HG03108 (cell line): ENCODE measurements around the gene CYP2U1.

Experiments
- ATAC-seq: cut with Tn5 transposase; IDR thresholded peaks from one replicate; pipeline ENCODE4 v1.9.1; 2021; ENCODE audit warnings: moderate library complexity; ENCODE audit not compliant: unreplicated experiment

CYP2U1 gene

DNA sequence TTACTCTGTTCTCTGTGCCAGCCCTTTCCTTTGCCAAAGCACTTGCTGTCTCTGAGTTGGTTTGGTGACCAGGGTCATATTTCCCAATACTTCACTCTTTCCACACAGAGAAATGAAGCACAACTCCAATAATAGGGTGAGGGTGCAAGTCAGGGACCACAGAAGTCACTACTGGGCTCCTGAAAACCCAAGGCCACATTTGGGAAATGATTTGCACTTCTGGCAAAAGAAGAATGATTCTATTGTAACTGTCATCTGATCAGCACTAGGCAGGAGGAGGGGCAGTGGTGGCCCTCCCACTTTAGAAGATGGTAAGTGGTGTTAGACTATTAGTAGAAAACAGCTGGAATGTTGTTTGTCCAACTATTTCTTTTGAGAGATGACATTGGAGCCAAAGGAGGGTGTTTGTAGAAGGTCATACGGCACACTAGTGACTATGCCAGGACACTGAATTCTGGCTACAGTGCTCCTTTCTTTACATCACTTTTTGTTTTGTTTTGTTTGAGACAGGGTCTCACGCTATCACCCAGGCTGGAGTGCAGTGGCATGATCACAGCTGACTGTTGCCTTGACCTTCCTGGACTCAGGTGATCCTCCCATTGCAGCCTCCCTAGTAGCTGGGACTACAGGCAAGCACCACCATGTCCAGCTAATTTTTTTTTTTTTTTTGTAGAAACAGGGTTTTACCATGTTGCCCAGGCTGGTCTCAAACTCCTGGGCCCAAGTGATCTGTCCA is 47.5 kb downstream of the CYP2U1 start:
- ATAC-seq: no peak

DNA sequence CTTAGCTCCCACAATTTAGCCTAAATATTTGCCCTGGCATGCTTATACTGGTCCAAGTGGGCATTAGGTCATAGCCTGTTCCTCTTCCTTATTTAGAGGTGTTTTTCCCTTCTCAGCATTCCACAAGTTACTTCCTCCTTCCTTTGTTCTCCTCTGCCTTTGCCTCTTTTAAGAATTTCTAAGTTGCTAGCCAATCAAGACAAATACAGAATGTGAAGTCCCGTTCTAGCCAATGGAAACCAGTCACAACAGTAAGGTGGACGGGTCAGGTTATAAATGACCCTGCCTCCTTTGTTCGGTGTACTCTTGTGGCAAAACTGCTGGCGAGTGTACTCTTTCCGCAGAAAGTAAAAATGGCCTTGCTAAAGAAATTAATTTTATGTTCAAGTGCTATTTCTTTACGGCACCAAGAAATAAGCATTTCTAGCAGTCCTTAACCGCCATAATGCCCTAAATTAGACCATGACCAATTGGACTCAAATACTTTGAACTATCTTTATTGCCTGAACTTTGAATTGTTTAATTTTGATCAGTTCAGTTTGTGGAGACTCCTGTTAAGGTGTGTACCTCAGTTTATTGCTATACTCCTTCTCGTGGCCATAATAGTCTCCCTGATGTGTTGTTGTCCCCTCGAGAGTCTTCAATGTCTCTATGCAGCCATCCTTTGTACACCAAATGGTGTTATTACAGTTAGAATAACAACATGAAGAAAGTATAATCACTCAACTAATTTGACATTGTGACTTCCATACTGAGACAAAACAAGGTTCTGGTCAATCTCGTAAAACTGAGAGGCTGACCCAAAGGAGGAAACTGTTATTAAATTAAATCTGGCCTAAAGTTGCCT is 56.8 kb downstream of the CYP2U1 start:
- ATAC-seq: no peak

DNA sequence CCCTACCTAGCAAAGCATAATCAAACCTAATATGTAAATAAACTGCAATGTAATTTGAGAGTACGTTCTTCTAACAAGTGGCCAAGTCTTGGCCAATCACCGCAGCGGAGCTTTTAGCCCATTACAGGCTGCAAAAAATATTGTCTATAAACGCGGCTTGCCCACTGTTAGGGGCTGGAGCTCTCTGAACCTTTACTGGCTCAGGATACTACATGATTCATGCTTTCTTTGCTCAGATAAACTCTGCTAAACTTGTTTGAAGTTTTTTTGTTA is 57.4 kb downstream of the CYP2U1 start:
- no peak for ATAC-seq

DNA sequence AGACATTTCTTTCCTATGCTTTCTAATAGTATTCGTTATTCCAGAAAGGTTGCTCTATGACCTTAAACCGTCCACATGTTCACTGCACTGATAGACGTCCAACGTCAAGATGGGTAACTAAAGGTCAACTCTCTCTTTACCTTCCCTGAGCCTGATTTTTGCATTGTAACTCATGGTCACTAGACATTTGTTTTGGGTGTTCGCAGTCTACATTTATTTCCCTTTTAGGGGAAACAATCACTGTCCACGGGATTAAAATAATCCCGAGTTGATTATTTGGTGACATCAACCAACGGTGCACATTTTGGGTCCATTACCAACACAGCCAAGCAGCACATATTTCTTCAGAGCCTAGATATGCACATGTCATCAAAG is 57.8 kb downstream of the CYP2U1 start:
- ATAC-seq: no peak

DNA sequence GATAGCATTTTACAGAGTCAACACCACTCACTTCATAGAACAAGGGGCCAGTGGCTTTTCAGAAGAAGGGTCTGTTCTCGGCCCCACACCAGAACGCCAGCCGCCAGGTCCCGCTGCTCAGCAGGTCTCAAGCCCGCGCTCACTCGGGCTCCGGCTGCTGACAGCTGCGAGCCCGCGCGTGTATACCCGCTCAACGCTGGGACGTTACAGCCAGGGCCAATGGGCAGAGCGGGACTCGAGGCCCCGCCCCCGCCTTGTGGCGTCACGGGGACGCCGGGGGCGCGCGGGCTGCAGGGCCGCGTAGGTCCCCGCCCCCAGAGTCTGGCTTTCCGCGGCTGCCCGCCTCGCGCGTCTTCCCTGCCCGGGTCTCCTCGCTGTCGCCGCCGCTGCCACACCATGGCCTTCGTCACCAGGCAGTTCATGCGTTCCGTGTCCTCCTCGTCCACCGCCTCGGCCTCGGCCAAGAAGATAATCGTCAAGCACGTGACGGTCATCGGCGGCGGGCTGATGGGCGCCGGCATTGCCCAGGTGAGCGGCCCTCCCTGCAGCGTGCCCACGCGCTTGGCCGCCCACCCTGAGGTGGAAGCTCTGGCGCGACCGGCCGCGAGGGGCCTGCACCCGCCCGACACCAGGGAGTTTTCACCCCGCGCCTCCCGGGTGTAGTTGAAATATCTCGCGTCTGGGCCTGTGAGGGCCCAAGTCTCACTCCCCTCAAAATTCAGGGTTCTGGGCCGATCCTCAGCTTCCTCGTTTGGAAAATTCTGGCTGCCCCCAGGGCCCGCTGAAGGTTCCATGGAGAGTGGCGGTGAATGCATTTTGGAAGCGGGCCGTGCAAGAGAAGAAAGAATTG is 58.4 kb downstream of the CYP2U1 start, which contains the start of gene HADH:
Gene HADH, plus strand, starts transcription at position 353 of the 850 bp plus-strand sequence. Its CDS starts 44 bp downstream, at position 397.
- peak; percentile 95 for ATAC-seq

DNA sequence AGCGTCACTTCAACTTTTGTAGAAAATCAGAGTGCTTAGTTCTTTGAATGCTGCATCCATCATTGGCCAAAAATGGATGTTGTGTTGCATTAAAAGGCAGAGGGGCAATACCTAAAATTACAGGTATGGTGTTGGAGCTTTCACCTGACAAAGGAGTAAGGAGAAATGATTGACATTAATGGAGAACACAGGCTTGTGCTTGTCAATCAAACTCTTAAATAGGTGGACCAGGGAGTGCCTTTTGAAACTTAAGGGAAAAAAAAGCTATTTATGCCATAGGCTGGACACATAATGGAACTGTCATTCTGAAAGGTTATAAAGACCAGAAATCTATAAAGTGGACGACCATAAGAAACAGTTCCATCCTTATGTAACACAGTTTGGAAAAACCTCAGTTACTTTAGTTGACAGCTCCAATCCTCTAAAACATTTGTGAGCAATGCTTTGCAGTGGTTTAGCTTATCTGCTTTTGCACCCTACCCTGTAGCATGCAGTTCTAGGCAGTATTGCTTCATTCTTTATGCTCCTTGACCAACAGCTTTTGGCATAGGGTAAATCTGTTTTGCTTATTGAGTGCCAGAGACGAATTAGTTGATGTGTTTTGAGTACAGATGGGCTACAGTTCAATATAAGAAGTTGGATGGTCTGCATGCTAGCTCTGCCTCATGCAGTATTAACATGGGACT is 60.7 kb downstream of the CYP2U1 start:
- ATAC-seq: no peak

DNA sequence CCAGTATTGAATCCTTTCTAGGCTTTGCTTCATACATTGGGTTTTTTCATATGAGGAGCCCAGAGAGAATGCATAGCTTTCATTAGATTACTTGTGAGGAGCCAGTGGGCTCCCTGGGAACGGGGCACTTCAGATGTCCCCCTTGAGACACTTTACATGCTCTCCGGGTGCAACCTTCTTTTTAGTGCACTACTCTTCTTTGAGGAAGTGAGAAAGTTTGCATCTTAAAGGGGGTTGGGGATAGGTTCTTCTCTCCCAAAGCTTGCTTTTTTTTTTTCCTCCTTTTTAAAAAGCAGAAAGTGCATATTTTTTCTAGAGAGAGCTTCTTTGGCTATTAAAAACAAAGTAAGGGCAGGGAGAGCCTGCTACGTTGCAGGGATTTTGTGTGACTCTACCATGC is 62.6 kb downstream of the CYP2U1 start:
- ATAC-seq: peak; percentile 50

DNA sequence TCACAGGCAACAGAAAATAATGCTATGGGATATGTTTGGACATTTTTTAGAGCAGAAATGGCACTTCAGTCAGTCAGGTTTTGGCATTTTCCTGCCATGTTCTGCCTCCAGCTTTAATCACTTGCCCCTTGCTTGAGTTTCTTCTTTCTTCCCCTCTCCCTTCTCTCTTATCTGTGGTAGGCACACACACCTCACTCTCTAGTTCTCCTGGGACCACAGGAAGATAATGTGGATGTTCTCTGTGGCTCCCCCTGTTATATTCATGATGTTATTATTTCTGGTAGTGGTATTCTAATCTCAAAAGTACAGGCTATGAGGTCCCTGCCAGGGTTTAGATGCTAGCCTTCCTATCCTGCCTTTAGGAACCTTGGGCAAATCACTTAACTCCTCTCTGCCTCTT is 63.5 kb downstream of the CYP2U1 start:
- no peak for ATAC-seq

DNA sequence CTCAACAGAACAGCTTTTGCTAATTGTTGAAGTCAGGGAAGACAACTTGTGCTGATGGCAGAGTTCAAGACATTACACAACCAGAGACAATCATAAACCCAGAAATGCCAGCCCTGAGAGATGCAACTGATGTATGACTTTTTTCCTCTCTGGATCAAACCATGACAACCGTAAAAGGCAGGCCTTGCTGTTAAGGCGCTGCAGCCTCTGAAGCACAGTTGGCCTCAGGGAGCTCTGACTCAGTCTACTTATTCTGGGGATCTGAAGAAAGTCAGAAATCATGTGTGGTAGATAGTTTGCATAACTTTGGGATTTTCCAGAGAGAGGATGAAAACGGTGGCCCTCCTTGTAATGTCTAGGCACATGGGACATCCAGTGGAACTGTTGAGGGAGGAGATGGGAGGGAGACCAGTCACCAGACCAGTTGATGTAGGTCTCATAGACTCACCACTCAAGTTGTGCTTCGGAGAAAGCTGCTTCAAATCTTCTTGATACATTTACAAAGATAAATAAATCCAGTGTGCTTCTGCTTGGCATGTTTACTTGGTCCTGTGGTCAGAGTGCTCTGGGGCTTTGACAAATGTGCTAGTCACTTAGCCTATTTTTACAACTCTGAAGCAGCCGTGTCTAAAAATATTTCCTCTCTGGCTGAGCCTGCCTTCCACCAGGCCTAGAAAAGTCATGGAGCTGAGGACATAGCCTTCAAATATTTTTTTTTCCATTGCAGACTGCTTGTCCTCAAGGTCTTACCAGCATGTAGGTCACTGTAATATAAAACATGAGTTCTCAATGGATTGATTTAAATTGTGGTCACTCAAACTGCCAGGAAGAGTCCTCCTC is 65.8 kb downstream of the CYP2U1 start:
- ATAC-seq: no peak

DNA sequence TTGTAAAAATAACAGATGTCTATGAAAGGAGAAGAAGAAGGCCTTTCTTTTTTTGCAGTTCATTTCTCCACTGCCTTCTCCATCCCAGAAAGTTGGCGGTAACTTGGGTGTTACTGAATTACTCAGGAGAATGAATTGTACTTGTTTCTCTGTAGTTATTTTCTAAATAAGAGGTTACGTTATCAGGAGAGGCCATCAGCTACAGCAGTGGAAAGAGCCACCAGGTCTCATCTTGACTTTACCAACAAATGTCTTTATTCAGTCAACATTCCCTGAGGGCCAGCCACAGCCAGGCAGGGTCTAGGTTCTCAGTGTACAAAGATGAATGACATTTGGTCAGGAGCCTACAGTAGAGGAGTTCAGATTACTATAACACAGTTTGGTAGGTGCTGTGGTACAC is 66.4 kb downstream of the CYP2U1 start:
- no peak for ATAC-seq

DNA sequence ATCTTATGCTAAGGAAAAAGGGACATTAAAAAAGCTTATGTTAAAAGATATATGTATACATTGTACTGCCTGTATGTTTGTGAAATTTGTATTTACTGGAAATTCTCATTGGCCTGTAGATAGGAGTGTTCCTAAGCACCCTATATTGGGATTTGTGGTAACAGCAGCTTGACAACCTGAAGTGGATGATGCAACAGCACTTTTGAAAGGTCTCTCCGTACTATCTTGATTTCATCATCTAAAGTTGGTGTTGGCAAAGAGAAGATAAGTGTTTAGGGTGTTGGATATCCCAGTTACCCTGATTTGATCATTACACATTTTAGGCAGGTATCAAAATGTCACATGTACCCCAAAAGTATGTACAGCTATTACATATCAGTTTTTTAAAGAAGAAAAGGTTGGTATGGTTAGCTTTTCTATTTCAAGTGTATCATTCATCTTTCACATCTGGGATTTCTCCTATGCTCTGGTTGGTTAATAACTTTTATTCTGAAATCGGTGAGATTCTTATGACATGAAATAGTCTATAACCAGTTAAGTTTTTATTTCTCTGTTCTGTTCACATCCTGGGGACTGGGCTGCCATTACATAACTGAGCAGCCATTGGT is 68.7 kb downstream of the CYP2U1 start:
- no peak for ATAC-seq

DNA sequence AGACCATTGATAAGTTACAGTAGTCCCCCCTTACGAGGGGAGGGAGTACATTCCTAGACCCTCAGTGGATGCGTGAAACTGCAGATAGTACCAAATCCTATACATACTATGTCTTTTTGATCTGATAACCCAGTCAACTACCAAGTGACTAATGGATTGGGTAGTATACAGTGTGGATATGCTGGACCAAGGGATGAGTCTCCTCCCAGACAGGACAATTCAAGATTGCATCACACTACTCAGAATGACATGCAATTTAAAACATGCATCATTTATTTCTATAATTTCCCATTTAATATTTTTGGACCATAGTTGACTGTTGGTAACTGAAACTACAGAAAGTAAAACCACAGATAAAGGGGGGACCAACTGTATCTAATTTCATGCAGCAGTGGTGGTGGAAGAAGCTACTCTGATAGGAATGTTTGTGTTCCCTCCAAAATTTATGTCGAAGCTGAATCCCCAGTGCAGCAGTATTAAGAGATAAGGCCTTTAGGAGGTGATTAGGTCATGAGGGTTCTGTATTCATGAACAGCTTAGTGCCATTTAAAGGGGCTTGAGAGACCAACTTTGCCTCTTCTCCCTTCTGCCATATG is 70.3 kb downstream of the CYP2U1 start:
- no peak for ATAC-seq
